Tibial nerve (tissue), 4 donors: ENCODE results near the gene ZNF79.

Source experiments
- EP300 ChIP-seq, 2 donors: sonication (generic); formaldehyde crosslinking; IDR thresholded peaks; one replicate each; pipeline ENCODE4 v1.6.1; 2017; ENCODE audit warnings: antibody characterized with exemption in 2 of 2, mild to moderate bottlenecking in 1 of 2
- POLR2A ChIP-seq, 2 donors: fragments of 450-650 bp; IDR thresholded peaks; one replicate each; pipeline ENCODE4 v1.6.1; 2017; ENCODE audit warnings: antibody characterized with exemption in 2 of 2, mild to moderate bottlenecking in 2 of 2, moderate library complexity in 2 of 2
- TF ChIP-seq, protein P1 (sequence below), 5 experiments: fragments of 200-600 bp in 3 of 5; fragments of 450-650 bp in 2 of 5; sonication (generic) in 3 of 5; IDR thresholded peaks; one replicate each; pipeline ENCODE4 v1.5.1; 2016 to 2019; ENCODE audit warnings: antibody characterized with exemption in 5 of 5, mild to moderate bottlenecking in 3 of 5, moderate library complexity in 2 of 5

- TF ChIP-seq EP300 (IDR thresholded peaks at IDR 0.05) (no peak), POLR2A (IDR thresholded peaks at IDR 0.05) (no peak)
- TF ChIP-seq, protein P1, sequence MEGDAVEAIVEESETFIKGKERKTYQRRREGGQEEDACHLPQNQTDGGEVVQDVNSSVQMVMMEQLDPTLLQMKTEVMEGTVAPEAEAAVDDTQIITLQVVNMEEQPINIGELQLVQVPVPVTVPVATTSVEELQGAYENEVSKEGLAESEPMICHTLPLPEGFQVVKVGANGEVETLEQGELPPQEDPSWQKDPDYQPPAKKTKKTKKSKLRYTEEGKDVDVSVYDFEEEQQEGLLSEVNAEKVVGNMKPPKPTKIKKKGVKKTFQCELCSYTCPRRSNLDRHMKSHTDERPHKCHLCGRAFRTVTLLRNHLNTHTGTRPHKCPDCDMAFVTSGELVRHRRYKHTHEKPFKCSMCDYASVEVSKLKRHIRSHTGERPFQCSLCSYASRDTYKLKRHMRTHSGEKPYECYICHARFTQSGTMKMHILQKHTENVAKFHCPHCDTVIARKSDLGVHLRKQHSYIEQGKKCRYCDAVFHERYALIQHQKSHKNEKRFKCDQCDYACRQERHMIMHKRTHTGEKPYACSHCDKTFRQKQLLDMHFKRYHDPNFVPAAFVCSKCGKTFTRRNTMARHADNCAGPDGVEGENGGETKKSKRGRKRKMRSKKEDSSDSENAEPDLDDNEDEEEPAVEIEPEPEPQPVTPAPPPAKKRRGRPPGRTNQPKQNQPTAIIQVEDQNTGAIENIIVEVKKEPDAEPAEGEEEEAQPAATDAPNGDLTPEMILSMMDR (IDR thresholded peaks at IDR 0.05): no peak
Measured at GRCh38 chr9:127482662-127483061, 58.5 kb downstream of the ZNF79 start.
